ENCODE measurements around the gene MECR. TPM values are rescaled to one million over a fixed set of nuclear protein-coding genes. Genes with fewer than 3 reads are reported as not detected.

Gene MECR
- total RNA-seq, 1 donor from 2014 or later: 17.0 TPM

- intact Hi-C loops (cut with micrococcal nuclease): no loop called here
Observed at GRCh38 chr1:29255134-29255666, 24.5 kb upstream of the MECR start.

DNA sequence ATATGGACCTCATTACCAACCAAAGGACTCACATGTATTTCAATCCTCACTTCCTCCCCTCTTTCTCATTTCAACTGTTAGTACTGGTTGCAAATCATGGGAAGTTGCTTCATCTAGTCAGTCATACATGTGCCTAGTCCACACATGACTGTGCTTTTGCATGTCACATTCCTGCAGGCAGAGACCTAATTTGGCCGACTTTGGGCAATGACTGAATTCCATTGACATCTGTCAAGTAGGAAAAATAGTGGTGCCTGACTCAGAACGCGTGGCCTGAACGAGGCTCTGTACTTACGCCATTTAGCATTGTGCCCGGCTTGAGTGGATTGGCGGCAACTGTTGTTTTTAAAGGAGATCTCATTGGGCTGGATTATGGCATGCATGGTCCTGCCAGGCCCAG lies 23.6 kb upstream of the MECR start:
- intact Hi-C loops (cut with micrococcal nuclease): no loop called here

DNA sequence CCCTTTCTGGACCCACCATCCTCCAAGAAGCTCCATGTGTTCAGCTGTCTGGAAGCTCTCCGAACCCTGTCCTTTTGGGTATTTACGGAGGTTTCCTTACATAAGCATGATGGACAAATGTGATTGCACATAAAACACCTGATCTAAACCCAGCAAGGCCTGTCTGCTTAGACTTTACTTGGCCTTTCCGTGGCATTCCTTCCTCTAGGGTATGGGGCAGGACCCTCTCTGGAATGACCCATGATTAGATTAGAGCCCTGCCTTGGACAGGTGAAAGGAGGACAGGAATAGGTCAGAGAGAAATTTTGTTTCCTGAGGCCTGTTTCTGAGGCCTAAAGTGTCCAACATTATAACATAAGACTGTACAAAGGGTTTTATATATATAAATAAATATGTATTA lies 22.4 kb upstream of the MECR start:
- intact Hi-C loops (cut with micrococcal nuclease): no loop called here

DNA sequence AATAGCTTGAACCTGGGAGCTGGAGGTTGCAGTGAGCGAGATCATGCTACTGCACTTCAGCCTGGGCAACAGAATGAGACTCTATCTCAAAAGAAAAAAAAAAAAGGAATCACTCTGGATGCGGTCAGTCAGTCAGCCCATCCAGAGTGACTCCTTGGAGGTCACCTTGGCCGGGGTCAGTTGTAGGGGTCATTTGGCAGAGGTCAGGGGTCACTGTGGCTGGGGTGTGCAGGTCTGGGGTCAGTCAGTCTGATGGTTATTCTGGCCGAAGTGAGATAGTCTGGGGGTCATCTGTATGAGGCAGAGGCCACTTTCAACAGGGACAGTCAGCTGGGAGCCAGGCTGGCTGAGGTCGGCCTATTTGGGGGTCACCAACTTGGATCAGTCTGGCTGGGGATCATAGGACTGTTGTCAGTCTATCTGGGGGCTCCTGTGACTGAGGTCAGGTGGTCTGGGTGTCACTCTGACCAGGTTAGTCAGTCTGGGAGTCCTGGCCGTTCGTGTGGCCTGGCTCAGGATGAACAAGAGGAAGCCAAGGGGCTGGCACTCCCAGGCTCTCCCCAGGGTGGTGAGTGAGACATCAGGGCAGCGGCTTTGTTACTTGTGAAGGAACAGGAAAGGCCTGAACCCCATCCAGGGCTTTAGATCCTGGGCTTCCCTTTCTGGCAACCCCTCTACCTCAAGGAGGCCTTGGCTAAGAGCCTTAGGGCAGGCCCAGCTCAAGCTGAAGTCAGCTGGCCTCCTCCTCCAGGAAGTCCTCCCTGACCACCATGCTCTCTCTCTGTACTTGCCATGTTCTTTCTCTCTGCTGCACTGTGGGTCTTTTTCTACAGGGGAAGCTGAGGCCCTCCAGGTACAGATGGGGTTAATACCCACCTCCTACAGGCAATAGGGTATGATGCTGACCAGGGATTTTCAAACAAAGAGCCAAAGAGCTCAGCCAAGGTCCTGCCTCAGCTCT lies 20.7 kb upstream of the MECR start:
- intact Hi-C loops (cut with micrococcal nuclease): no loop called here

DNA sequence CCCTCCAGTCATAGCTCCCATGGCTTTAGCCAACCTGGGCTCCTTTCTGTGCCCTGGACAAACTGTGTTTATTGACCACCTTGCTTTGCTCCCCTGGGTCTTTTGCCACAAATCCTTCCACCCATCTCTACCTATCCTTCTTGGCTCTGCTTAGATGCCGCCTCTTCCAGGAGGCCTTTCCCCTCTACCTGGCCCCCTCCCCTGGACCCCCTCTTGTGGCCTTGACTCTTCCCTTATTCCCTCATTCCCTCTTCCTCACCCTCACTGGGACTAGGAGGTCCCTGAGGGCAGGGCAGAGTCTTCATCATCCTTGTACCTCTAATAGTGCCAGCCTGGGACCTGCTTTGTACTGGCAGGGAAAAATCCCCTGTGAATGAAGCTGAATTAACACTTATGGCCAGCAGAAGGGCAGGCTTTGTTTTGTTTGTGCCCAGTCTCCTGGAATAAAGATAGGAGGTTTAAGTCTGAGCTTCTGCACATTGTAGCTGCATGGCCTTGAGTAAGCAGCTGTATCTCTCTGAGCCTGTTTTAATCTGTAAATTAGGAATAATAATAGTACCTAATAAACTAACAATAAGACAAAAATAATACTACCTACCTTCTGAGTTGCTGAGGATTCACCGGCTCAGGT lies 19.3 kb upstream of the MECR start:
- intact Hi-C loops (cut with micrococcal nuclease): no loop called here

- intact Hi-C loops (cut with micrococcal nuclease): no loop called here
Observed at GRCh38 chr1:29249170-29249691, 18.5 kb upstream of the MECR start.

- intact Hi-C loops (cut with micrococcal nuclease): no loop called here
Observed at GRCh38 chr1:29248409-29248808, 17.7 kb upstream of the MECR start.

DNA sequence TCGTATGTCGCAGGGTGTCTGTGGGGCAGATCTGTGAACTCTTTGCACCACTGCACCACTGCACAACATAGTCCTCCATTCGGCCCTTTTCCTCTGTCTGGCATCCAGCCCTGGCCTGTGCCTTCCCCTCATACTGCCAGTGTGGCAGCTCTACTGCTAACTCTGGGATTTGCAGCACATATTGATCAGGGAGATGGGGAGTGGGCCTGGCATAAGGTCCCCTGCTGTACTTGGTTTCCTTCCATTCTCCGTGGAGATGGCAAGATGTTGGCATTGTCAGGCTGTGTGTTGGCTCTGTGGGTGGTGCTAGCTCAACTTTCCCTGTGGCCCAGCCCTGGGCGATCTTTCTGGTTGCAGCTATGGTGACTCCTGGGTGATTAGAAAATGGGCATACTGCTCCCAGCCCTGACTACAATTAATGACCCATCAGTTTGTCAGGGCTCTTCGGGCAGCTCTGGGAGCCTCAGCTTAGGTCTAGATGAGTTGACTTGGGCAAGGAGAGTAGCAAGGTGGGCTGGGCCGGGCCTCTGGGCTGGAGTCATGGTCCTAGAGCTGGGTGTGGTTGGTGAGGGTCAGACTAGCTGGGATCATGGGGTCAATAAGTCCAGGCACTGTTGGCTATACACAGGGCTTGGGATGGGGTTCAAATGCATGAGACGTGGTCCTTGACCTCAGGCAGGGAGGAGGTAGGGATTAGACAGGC lies 17.0 kb upstream of the MECR start:
- intact Hi-C loops (cut with micrococcal nuclease): no loop called here

DNA sequence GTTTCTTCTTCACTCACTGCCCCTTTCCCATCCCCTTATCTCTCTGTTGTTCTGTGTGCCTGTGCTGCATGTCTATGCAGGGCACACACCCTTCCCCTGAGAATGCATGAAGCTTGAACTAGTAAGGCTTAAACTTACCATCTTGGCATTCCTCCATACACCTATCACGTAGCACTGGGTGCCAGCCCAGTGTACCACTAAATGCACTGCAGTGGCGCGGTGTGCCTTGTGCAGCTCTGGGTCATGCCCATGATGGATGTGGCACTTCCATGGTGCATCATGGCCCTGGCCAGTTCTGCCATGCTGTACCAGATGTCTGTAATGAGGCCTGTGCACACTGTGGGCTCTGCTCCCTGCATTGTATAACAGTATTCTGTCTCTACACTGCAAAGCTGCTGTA lies 16.3 kb upstream of the MECR start:
- intact Hi-C loops (cut with micrococcal nuclease): no loop called here

DNA sequence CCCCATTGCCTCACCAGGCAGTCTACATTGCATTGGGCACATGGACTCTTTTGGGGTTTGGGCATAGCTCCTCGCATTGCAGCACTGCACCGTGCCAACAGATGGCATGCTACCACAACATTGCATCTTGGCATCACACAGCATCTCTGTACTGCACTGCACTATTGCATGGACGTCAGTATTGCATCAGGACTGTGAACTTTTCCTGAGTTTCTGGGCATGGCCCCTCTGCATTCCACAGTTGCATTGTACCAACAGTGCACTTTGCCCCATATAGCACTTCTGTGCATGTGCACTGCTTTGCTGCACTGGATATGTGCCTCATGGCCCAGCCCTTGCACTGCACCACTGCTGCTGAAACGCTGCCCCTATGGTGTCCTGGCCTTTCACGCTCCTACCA lies 15.1 kb upstream of the MECR start:
- intact Hi-C loops (cut with micrococcal nuclease): no loop called here

DNA sequence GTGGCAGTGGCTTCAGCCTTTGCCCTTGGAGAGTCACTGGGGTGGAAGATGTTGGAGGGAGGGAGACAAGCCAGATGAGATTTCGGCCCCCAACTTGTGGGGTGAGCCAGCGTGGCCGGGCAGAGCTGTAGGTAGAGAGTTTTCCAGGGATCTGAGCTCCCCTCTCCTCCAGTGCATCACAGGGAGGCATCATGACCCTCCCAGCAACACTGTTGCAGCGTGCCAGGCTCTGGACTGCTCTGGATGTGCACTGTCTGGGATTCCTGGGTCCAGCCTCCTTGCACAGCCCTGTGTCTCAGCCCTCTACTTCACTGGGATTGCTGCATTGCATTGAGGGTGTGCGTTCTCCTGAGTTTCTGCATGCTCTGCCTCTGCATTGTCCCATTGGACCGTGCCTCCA lies 14.5 kb upstream of the MECR start:
- intact Hi-C loops (cut with micrococcal nuclease): no loop called here

GRCh38 chr1:29243871-29244200 lies 13.1 kb upstream of the MECR start:
- intact Hi-C loops (cut with micrococcal nuclease): no loop called here

DNA sequence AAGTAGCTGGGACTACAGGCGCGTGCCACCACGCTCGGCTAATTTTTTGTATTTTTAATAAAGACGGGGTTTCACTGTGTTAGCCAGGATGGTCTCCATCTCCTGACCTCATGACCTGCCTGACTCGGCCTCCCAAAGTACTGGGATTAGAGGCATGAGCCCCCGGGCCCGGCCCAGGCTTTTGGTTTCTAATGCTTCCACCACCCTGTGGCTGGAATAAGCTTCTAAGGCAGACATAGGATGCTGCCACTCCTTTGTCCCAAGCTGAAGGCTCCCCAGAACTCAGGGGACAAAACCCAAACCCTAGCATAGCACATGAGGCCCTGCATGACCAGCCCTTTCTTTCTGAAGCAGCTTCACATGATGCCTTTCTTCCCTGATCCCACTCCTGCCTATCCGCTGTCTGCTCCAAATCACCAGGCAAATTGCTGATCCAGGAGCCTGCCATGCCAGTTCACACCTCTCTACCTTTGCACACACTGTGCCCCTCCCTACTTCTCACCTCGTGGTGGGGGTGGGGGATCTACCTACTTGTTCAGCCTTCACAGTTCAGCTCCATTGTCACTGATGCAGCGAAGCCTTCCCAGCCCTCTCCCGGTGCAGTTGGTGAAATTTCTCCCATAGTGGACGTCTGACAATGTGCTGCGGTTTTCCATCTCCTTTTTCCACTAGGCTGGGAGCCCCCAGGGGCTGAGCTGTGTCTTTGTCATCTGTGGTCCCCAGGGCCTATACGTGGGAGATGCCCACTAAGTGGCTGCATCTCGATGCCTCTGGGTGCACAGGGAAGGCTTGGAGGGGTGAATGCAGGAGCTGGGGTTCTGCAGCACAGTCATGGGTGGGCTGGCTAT lies 12.5 kb upstream of the MECR start:
- intact Hi-C loops (cut with micrococcal nuclease): no loop called here

GRCh38 chr1:29240986-29241385 lies 10.3 kb upstream of the MECR start:
- intact Hi-C loops (cut with micrococcal nuclease): no loop called here

- intact Hi-C loops (cut with micrococcal nuclease): no loop called here
Observed at GRCh38 chr1:29240400-29240837, 9.7 kb upstream of the MECR start.

- intact Hi-C loops (cut with micrococcal nuclease): loop anchor here (2.0 to 10.0 kb wide), 4 partner anchors 102 to 1546 kb away; no protein-coding TSS in a partner anchor
Observed at GRCh38 chr1:29239142-29239541, 8.4 kb upstream of the MECR start.

DNA sequence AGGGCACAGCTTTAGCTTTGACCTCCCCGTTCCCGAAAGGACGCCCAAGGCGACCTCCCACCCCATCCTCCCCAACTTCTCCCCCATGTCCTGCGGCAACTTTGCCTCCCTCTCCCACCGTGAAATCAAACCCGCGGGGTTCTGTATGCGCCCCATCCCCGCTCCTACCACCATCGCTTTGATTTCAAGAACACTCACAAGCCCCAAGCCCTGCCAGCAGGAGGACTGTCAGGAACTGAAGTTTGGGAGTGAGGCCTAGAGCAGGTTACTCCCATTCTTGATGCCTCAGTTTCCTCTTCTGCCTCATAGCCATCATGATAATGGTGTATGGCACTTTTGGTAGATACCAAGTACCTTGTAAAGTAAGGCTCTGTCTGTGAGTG lies 7.9 kb upstream of the MECR start:
- intact Hi-C loops (cut with micrococcal nuclease): loop anchor here (2.0 to 10.0 kb wide), 4 partner anchors 102 to 1546 kb away; no protein-coding TSS in a partner anchor

- intact Hi-C loops (cut with micrococcal nuclease): loop anchor here (2.0 to 10.0 kb wide), 5 partner anchors 103 to 1547 kb away; no protein-coding TSS in a partner anchor
Observed at GRCh38 chr1:29237852-29238619, 7.3 kb upstream of the MECR start.

- intact Hi-C loops (cut with micrococcal nuclease): loop anchor here (2.0 to 10.0 kb wide), 4 partner anchors 216 to 1548 kb away; no protein-coding TSS in a partner anchor
Observed at GRCh38 chr1:29237129-29237821, 6.5 kb upstream of the MECR start.

Measured in T-helper 1 cell treated with Interleukin-12 subunit alpha and Interleukin-12 subunit beta and Interleukin-4 antibody, amounts not matched to agents 30 ng/mL and 1 ng/mL, for 36 hours (primary cell).